EH (cell line): ENCODE results near the gene TRABD2A.
"Not testable (repeated sequence)": the region's sequence is repeated elsewhere in the genome, so short reads cannot be mapped to it uniquely, and the experiment has no call there.

Experiments used
- DNase-seq: peaks from one replicate; pipeline ENCODE4 v3.0.0-alpha.2; 2015; ENCODE audit warnings: low read depth

Gene TRABD2A

DNA sequence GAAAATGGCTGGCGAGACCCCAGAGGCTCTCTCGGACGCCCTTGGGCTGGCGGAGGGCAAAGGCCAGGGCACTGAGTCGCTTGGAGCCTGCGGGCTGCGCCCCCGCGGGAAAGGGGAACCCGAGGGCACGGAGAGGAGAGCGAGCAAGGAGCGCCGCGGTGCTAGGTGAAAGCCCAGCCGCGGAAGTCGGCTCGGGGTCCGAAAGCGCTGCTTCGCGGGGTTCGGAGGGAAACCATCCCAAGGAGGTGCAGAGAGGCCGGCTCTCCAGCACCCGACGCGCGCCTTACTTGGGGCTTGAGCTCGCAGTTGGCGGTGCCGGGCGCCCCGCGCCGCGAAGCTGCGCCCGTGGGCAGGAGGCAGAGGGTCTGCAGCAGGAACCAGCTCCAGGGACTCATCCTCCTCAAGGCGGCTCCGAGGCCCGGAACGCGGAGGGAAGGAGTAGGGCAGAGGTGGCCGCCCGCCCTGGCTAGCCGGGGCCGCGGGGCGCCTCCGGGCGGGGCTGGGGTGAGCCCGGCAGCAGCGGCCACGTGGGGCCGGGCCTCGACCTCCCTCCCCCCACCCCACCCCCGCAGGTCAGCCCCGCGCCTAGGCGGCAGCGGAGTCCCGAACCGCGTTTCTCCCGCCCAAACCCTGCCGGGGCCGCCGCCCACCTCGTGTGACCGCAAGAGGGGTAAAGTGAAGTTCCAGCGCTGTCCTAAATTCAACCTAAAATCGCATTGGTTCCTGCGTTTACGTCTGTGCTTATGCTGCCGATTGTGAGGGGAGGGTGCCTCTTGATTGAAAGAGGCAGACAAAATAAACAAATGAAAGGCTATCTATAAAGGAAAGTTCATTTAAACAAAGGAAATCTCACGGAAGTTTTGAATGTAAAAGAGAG is at the start of gene TRABD2A:
Gene TRABD2A, minus strand, starts transcription at position 440 of the 877 bp plus-strand sequence. Its CDS starts 45 bp downstream, at position 395.
- DNase-seq = no peak

DNA sequence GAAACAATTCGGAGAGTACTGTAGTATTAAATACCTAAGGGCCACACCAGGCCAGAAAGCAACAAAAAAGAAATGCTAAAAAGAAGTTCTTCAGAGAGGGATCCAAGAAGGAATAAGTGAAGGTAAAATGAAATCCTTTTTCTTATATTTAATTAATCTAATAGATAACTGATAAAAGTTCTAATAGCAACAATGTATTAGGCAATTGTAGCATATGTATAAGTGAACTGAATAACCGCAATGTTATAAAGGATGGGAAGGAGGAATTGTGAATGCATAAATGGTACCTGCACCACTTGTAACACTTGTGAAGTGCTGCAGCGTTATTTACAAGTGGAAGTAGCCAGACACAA is 46.4 kb upstream of the TRABD2A start:
- DNase-seq = no peak

DNA sequence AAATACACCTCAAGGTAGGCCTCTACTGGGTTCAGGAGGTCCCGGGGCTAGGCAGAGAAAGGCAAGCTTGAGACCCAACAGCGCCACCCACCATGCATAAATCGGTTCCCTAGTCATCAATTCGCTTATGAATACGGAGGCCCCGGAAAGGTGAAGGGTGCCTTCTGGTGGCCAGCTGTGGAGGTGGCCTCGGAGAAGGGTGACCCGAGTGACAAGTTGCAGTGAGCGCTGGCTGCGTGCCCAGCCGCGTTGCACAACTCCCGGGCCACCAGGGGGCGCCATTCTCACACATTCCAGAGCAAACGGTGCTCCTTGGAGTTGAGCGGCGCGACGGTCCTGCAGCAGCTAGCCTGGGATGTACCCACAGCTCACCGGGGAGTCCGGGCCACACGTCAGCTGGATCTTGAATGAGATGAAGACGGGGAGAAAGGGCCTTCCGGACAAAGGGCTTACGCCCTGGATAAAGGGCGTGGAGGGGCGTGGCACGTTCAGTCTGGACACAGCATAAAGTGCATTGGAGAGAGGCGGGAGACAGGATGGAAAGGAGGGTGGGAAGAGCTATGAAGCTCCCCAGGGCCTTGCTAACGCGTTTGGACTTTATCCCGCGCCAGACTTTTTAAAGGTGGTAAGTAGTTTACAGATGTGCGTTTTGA is 45.0 kb upstream of the TRABD2A start:
- DNase-seq = peak; percentile 93

DNA sequence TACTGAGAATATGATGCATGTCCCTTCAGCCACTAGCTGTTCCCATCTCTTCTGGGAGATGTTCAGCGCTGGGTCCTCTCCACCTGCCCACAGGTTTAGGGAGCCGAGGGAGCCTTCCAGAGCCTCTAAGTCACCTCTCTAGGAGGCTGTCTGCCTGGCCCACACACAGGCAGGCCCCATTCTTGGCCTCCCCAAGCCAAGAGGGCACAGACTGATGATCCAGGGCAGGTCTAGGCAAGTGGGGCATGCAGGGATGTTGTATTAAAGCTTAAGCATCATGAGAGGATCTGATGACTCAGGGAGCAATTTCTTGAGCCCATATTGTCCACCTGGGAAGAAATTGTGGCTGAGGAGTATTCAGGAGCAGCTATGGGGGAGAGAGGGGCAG is 44.4 kb upstream of the TRABD2A start:
- DNase-seq = no peak

DNA sequence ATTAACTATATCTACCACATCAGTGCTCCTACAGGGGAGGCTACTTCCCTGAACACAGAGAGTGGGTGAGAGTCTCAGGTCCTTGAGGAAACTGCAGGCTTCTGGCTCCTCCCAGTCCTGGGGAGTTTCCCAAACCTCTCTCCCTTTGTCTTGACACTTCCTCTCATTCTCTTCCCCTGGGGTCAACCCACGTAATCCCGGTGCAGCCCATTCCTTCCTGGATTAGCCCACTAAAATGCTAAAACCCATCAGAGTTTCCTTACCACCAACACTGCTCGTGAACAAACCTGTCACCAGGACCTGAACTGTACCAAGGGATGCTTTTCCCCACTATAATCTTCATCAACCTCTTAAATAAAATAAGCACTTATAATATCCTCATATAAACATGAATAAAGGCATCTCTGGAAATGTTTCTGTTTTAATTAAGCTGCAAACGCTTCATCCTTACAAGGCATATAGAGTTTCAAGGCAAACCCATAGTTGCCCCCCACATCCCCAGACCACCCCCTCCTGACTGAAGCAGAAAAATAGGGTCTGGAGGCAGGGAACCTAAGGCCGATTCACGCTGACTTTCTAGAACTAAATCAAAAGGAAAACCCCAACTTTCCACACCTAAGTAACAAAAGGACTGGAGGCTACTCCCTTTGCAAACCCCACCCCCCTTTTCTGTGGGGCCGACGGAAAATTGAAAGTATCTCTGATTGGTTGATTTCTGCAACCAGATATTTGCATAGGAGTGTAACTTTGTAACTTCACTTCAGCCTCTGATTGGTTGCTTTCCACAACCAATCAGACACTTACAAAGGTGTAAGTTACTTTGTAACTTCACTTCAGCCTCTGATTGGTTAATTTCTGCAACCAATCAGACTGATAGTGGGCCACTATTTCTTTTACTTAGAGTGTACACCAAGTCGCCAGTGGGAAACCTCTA is 43.6 kb upstream of the TRABD2A start:
- DNase-seq = peak; percentile 46

- DNase-seq = no peak
Measured at GRCh38 chr2:84923009-84923408, 42.1 kb upstream of the TRABD2A start.

GRCh38 chr2:84919885-84920580 is 39.1 kb upstream of the TRABD2A start:
- peak; percentile 98 for DNase-seq

GRCh38 chr2:84918430-84918829 is 37.5 kb upstream of the TRABD2A start:
- no peak for DNase-seq

- not testable (repeated sequence) for DNase-seq
Measured at GRCh38 chr2:84917821-84918220, 36.9 kb upstream of the TRABD2A start.

DNA sequence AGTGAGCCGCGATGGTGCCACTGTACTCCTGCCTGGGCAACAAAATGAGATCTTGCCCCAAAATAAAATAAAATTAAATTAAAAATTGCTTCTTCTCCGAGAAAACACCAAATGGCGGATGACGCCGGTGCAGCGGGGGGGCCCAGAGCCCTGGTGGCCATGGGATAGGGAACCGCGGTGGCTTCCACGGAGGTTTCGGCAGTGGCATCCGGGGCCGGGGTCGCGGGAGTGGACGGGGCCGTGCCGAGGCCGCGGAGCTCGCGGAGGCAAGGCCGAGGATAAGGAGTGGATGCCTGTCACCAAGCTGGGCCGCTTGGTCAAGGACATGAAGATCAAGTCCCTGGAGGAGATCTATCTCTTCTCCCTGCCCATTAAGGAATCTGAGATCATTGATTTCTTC is 34.8 kb upstream of the TRABD2A start:
- not testable (repeated sequence) for DNase-seq

DNA sequence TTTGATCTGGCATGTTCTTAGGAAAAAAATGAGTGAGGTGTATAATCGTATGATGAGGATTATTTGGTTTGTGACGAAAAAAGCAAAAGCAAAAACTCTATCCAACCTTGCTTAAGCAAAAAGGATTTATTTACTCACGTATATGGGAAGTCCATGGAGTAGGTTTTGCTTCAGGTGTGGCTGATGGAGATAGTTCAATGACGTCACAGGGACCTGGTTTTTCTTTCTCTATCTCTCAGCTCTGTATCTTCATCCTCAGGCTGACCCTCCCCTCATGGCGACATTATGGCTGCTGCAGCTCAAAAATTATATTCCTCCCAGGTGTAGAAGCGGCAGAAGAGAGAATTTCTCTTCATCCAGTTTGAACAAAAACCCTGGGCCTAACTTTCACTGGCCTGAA is 33.5 kb upstream of the TRABD2A start:
- DNase-seq = no peak

DNA sequence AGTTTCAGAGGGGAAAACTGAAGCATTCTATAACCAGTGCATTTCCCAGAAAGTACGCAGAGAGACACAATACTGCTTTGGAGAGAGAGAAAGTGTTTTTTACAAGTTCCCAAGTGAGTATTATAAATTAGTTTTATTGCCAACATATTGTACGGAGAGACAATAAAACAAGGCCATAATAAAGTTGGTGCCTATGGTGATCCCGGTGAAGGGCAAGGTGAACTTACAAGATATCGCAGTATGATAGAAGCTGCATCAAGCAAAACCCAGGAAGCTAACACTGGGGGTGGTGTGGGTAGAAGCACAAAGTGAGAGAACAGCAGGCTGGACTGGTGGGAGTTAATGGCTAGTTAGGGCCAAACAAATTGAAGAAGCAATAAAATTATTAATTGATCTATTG is 32.1 kb upstream of the TRABD2A start:
- no peak for DNase-seq

DNA sequence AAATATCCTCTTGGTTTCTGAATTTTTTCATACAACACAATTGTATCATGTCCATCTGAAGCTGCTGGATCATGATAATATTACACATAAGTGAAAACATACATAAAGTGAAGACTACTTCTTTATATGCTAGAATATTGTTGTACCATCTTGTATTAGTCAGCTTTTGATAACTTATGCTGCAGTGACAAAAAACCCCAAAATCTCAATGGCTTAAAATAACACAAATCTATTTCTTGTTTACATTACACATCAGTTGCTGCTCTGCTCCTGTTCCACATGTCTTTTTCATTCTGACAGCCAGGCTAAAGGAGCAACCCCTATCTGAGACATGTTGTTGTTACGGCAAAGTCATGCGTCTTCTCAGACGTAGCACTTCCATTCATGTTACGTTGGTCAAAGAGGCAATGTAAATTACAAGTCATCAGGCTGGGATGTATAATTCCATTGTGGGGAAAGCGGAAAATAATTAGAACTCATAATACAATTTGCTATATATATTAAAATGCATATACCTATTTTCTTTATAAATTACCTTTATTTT is 30.3 kb upstream of the TRABD2A start:
- DNase-seq = no peak

GRCh38 chr2:84908948-84909713 is 28.2 kb upstream of the TRABD2A start:
- DNase-seq = no peak

DNA sequence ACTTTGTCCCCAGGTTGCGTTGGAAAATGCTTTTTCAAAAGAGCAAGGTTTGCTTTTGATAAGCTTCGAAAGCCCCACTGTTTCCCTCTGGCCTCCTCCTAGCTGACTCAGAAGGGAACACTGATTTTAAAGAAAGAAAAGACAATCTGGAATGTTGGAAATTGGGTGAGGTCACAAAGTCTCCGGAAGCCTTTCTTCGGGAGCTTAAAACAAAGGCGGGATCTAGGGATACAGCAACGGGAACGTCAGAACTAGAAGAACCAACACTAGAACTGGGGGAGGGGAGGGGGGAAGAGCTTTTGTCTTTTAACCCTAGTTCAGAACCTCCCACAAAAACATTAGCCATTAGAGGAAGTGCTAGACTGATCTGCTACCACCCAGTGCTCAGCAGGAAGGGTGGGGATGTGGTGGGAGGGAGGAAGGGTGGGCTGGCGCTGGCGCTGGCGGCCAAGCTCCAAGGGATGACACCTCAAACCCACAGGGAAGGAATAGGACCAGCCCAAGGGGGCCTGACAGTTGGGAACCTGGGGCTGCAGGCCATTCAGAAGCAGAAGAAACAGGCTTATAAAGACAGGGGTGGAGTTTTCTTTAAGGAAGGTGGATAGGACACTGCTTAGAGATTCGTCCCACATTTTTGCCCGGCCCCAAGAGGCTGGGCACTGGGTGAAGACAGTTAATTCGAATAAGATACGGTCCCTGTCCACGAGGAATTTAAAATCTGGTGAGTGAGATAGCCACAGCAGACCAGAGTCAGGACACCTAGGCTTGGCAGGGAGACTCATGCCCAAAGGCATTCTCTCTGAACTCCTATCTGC is 26.2 kb upstream of the TRABD2A start:
- DNase-seq = peak; percentile 96

DNA sequence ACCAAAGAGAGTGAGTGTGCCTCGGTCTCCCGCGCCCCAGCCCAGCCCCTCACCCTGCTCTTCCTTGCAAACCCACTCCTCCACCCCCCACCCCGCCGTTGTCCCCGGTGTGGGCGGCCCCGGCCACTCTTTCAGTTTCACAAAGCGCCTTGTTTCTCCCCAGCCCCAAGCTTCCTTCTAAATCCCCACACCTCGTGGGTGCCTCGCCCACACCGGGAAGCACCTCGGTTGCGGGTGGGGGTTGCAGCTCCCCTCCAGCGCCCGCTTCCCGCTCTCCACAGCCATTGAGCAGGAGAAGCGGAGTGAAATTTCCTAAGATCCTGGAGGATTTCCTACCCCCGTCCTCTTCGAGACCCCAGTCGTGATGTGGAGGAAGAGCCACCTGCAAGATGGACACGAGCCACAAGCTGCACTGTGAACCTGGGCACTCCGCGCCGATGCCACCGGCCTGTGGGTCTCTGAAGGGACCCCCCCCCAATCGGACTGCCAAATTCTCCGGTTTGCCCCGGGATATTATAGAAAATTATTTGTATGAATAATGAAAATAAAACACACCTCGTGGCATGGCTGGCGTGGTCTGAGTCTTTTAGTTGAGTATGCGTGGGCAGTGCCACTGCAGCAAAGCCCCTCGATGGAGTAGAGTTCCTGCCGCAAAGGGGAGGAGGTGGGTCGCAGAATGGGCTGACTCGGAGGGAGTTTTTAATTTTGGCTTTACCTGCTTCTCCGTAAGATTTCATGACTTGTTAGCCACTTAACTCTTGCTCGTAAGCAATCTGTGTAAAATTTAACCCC is 25.4 kb upstream of the TRABD2A start:
- DNase-seq = peak; percentile 34

- DNase-seq = peak; percentile 89
Measured at GRCh38 chr2:84905181-84906107, 24.6 kb upstream of the TRABD2A start, which contains the start of gene TMSB10. Gene TMSB10, plus strand, starts transcription at chr2:84905656.

- DNase-seq = peak; percentile 75
Measured at GRCh38 chr2:84904717-84905174, 23.9 kb upstream of the TRABD2A start.
